Measurements from ENCODE around the gene MYL10. TPM values are rescaled to one million over a fixed set of nuclear protein-coding genes. Genes with fewer than 3 reads are reported as not detected.

MYL10 gene
- total and polyA plus RNA-seq, 2 of the 13 experiments (the other 11 are each of a cell fraction or from before 2014, with no cell fraction given), result not detected

GRCh38 chr7:101565601-101566209 lies 63.4 kb downstream of the MYL10 start:
- in situ Hi-C loops (cut with HindIII; ENCODE audit: extremely low pct_ligation_motif_present, low pct_unique_long_range_greater_than_20kb) (no loop called here), intact Hi-C loops (cut with micrococcal nuclease; ENCODE audit: unreplicated experiment) (no loop called here)
- ChIA-PET CTCF (ENCODE audit: low intra/inter-chr PET ratio, low total read pairs) (no interaction called here), POLR2A (no interaction called here)
- Histone ChIP-seq H3K79me2 (ENCODE audit: insufficient read depth, low read length) (no peaks in the 10 kb centered on the region), H3K27me3 (ENCODE audit: control insufficient read depth in 1 of 2, insufficient read depth in 2 of 2, low read length in 2 of 2) (peaks cover 0 to 2% of the 10 kb centered on the region in 2 experiments; a peak in 1 of 5 replicates), H3K27ac (ENCODE audit: extremely low read length, insufficient read depth, low read length) (no peak overlapping the region), H3K9me3 (ENCODE audit: low read length) (no peaks in the 10 kb centered on the region), H3K4me3 (replicated peaks in 1 of 3; ENCODE audit: insufficient read depth in 1 of 3, low read depth in 2 of 3, low read length in 3 of 3) (no peak overlapping the region), H3K36me3 (replicated peaks in 1 of 2; ENCODE audit: control insufficient read depth in 1 of 2, insufficient read depth in 2 of 2, low read length in 2 of 2) (no peaks in the 10 kb centered on the region), H4K20me1 (ENCODE audit: insufficient read depth, low read length) (no peaks in the 10 kb centered on the region), H3K9ac (ENCODE audit: insufficient read depth, low read depth, low read length) (no peak overlapping the region), H3K4me2 (ENCODE audit: low read depth, low read length) (no peak overlapping the region), H3K4me1 (ENCODE audit: insufficient read depth, low read length) (no peaks in the 10 kb centered on the region), H2AFZ (ENCODE audit: low read length) (no peak overlapping the region)
- no peak for TF ChIP-seq ERF (CRISPR knock-in tag; IDR thresholded peaks at IDR 0.05)
- no peak for TF ChIP-seq SRF (IDR thresholded peaks at IDR 0.05; ENCODE audit: low read depth, low read length)
- TF ChIP-seq, protein P1, sequence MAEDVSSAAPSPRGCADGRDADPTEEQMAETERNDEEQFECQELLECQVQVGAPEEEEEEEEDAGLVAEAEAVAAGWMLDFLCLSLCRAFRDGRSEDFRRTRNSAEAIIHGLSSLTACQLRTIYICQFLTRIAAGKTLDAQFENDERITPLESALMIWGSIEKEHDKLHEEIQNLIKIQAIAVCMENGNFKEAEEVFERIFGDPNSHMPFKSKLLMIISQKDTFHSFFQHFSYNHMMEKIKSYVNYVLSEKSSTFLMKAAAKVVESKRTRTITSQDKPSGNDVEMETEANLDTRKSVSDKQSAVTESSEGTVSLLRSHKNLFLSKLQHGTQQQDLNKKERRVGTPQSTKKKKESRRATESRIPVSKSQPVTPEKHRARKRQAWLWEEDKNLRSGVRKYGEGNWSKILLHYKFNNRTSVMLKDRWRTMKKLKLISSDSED (CRISPR knock-in tag; IDR thresholded peaks at IDR 0.05), result no peak
- no peak for TF ChIP-seq ZNF496 (CRISPR knock-in tag; IDR thresholded peaks at IDR 0.05; ENCODE audit: insufficient replicate concordance)
- BruUV-seq (replicated peaks), result no TSS peak
- ATAC-seq, result no peak
- no peak for FAIRE-seq
- DNase-seq (ENCODE audit: low spot score), result no peak
- 54% methylated on average over 8 of the region's 8 CpGs for WGBS (ENCODE audit: low lambda C conversion rate)

- in situ Hi-C loops (cut with HindIII; ENCODE audit: extremely low pct_ligation_motif_present, low pct_unique_long_range_greater_than_20kb) (no loop called here), intact Hi-C loops (cut with micrococcal nuclease; ENCODE audit: unreplicated experiment) (no loop called here)
- Histone ChIP-seq H3K36me3 (replicated peaks in 1 of 2; ENCODE audit: control insufficient read depth in 1 of 2, insufficient read depth in 2 of 2, low read length in 2 of 2) (no peaks in the 10 kb centered on the region), H3K27me3 (ENCODE audit: control insufficient read depth in 1 of 2, insufficient read depth in 2 of 2, low read length in 2 of 2) (peaks cover 0 to 2% of the 10 kb centered on the region in 2 experiments; a peak in 2 of 5 replicates), H3K4me3 (replicated peaks in 1 of 3; ENCODE audit: insufficient read depth in 1 of 3, low read depth in 2 of 3, low read length in 3 of 3) (no peak overlapping the region), H3K79me2 (ENCODE audit: insufficient read depth, low read length) (no peaks in the 10 kb centered on the region), H4K20me1 (ENCODE audit: insufficient read depth, low read length) (no peaks in the 10 kb centered on the region), H3K4me2 (ENCODE audit: low read depth, low read length) (peak overlapping the region; percentile 9; the same call in 1 of the 2 replicates), H3K9me3 (ENCODE audit: low read length) (no peaks in the 10 kb centered on the region), H3K27ac (ENCODE audit: extremely low read length, insufficient read depth, low read length) (no peak overlapping the region), H3K9ac (ENCODE audit: insufficient read depth, low read depth, low read length) (no peak overlapping the region), H3K4me1 (ENCODE audit: insufficient read depth, low read length) (no peaks in the 10 kb centered on the region), H2AFZ (ENCODE audit: low read length) (no peak overlapping the region)
- FAIRE-seq (no peak), DNase-seq (ENCODE audit: low spot score) (peak; percentile 15), ATAC-seq (no peak)
- BruUV-seq (replicated peaks), result no TSS peak
- POLR2A ChIA-PET, result no interaction called here
- 68% methylated on average over 7 of the region's 16 CpGs for WGBS (ENCODE audit: low lambda C conversion rate)
- CTCF ChIA-PET (ENCODE audit: low intra/inter-chr PET ratio, low total read pairs), result no interaction called here
- TF ChIP-seq MAF1 (CRISPR knock-in tag; IDR thresholded peaks at IDR 0.05; ENCODE audit: borderline replicate concordance), result no peak
- TF ChIP-seq ZNF451 (CRISPR knock-in tag; IDR thresholded peaks at IDR 0.05), result no peak
- no peak for TF ChIP-seq HNRNPUL1 (IDR thresholded peaks at IDR 0.05; ENCODE audit: low read depth, low read length)
- TF ChIP-seq ZNF607 (CRISPR knock-in tag; IDR thresholded peaks at IDR 0.05; ENCODE audit: borderline replicate concordance), result no peak
- TF ChIP-seq REL (CRISPR knock-in tag; conservative IDR thresholded peaks at IDR 0.05), result no peak
- no peak for TF ChIP-seq ZNF383 (CRISPR knock-in tag; IDR thresholded peaks at IDR 0.05; ENCODE audit: borderline replicate concordance)
- no peak for TF ChIP-seq ZNF761 (CRISPR knock-in tag; conservative IDR thresholded peaks at IDR 0.05)
- TF ChIP-seq, protein P2, sequence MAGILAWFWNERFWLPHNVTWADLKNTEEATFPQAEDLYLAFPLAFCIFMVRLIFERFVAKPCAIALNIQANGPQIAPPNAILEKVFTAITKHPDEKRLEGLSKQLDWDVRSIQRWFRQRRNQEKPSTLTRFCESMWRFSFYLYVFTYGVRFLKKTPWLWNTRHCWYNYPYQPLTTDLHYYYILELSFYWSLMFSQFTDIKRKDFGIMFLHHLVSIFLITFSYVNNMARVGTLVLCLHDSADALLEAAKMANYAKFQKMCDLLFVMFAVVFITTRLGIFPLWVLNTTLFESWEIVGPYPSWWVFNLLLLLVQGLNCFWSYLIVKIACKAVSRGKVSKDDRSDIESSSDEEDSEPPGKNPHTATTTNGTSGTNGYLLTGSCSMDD (CRISPR knock-in tag; IDR thresholded peaks at IDR 0.05), result no peak
- no peak for TF ChIP-seq CHCHD3 (CRISPR knock-in tag; IDR thresholded peaks at IDR 0.05)
- TF ChIP-seq ZNF34 (CRISPR knock-in tag; IDR thresholded peaks at IDR 0.05; ENCODE audit: borderline replicate concordance), result no peak
- no peak for TF ChIP-seq ZBTB38 (CRISPR knock-in tag; IDR thresholded peaks at IDR 0.05)
- TF ChIP-seq ZIK1 (CRISPR knock-in tag; IDR thresholded peaks at IDR 0.05; ENCODE audit: borderline replicate concordance, low read depth), result no peak
- no peak for TF ChIP-seq NR2F2 (IDR thresholded peaks at IDR 0.05; ENCODE audit: borderline replicate concordance, low read depth)
- TF ChIP-seq ZNF616 (CRISPR knock-in tag; IDR thresholded peaks at IDR 0.05; ENCODE audit: low read depth), result no peak
Measured at GRCh38 chr7:101564778-101565211, 64.3 kb downstream of the MYL10 start.

Data from HepG2 (cell line).